Activated naive CD4-positive, alpha-beta T cell treated with anti-CD3 and anti-CD28 coated beads, Interleukin-2, amount 50 U/mL, for 72 hours (primary cell): ENCODE results near the gene ZNF232. TPM values are rescaled to one million over a fixed set of nuclear protein-coding genes. Genes with fewer than 3 reads are reported as not detected.
A peak's percentile ranks its signal among the peaks of the same experiment; 100 is the strongest.
"Not testable (repeated sequence)": the region's sequence is repeated elsewhere in the genome, so short reads cannot be mapped to it uniquely, and the experiment has no call there.

Source experiments
- ATAC-seq, 2 donors: fragments of 150-1000 bp; cut with Tn5 transposase; 2 replicates each; pipeline ENCODE4 v1.10.0; 2021; ENCODE audit warnings: mild to moderate bottlenecking in 2 of 2, moderate library complexity in 2 of 2
- DNase-seq, 2 donors: peaks; one replicate each; pipeline ENCODE4 v3.0.0; 2021 to 2022; ENCODE audit warnings: low spot score in 2 of 2
- H3K27ac Mint-ChIP-seq, 2 donors: one replicate each; pipeline ENCODE4 v1.8.0; 2022; ENCODE audit warnings: mild to moderate bottlenecking in 2 of 2, mixed read lengths in 2 of 2
- H3K36me3 Mint-ChIP-seq, 2 donors: one replicate each; pipeline ENCODE4 v1.8.0; 2022; ENCODE audit warnings: mixed read lengths in 2 of 2
- H3K9me3 Mint-ChIP-seq, 2 donors: one replicate each; pipeline ENCODE4 v1.8.0; 2022; ENCODE audit warnings: mixed read lengths in 2 of 2
- total RNA-seq, 2 donors: library from RNA; stranded (reverse); gene quantifications; one replicate each; pipeline ENCODE4 v1.2.3, GENCODE V29; 2022

Gene ZNF232
- total RNA-seq, 2 donors from 2014 or later, result 15.5 to 19.2 TPM

DNA sequence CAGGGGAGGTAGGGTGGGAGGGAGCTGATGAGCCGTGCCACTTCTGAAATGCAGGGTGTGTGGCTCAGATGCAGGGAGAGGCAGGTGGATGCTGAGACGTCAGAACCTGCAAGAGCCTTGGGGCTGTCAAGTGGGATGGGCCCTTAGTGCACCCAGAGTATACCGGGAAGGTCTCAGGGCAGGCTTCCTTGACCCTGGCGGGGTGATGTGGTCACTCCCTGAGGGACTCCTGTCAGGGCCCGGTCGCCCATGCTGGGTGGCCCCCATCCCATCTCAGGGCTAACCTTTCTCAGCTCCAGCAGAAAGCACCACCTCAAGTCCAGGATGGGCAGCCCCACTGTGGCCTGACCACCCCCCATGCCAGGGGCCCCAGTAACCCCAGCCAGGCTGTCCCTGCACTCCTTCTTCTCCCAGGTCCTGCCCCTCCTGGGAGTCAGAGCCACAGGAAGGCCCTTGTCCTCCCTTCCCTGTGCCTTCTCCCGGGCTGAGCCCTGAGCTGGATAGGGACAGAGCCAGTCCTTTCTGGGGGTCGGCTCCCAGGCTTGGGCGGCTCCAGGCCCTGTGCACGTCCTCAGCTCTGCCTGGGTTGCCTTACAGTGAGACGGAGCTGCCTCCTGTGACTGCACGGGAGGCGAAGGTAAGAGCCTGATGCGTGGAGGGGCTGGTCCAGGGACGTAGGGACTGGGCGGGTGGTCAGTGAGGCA is 20.3 kb upstream of the ZNF232 start:
- peak in 1 of 2 donors; percentile 45 for DNase-seq
- H3K27ac Mint-ChIP-seq, H3K36me3 Mint-ChIP-seq, H3K9me3 Mint-ChIP-seq, ATAC-seq: not testable (repeated sequence)

DNA sequence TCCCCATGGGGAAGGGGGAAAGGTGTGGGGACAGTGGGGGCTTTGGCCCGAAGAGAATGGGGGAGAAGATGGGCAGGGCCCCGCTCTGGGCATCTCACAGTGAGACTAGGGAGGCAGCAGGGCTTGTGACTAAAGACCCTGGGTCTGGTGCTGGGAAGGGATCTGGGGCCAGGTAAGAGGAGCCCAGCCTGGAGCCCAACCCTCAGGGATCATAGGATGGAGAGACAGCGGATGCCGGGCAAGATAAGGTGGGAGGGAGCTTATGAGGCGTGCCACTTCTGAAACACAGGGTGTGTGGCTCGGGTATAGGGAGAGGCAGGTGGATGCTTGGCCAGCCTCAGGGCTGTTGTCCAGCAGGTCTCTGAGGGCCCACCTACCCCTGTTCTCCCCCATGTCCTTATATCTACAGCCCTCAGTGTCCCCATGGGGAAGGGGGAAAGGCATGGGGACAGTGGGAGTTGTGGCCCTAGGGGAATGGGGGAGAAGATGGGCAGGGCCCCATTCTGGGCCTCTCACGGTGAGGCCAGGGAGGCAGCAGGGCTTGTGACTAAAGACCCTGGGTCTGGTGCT is 19.6 kb upstream of the ZNF232 start:
- Mint-ChIP-seq H3K9me3 (no peaks in the 10 kb centered on the region), H3K36me3 (no peaks in the 10 kb centered on the region), H3K27ac (no peak overlapping the region)
- no peak for ATAC-seq
- DNase-seq, result peak in 1 of 2 donors; percentile 50

DNA sequence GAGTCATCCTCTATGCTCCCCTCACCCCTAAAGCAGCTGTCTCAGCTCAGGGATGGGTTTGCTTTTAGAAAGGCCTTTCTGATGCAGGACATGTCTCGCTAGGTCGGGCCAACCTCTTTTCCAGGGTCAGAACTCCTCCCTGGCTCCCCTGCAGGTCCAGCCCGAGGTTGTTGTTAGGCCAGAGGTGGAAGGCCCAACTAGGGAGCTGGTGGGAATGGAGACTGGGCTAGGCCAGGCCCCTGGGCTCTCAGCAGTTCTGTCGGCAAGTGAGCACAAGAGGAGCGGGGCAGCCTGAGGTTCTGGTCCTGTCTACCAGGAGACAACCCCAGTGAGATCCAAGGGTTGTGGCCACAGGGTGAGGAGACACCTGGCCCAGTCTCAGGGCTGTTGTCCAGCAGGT is 19.0 kb upstream of the ZNF232 start:
- H3K36me3 Mint-ChIP-seq, H3K27ac Mint-ChIP-seq, H3K9me3 Mint-ChIP-seq, ATAC-seq: not testable (repeated sequence)
- DNase-seq, result peak in 1 of 2 donors; percentile 38

DNA sequence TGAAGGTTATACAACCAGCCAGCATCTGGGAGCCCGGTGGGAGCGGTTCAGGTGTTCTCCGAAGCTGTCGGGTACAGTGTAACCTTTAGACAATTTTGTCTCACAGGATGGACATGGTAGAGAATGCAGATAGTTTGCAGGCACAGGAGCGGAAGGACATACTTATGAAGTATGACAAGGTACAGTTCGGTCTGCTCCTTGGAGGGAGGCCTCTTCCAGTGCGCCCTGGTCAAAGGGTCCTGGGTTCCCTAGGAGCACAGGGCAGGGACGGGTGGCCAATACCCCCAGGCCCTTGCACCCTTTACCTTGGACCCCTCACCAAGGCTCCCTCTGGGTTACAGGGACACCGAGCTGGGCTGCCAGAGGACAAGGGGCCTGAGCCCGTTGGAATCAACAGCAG is 18.6 kb upstream of the ZNF232 start:
- ATAC-seq, DNase-seq, H3K9me3 Mint-ChIP-seq, H3K36me3 Mint-ChIP-seq, H3K27ac Mint-ChIP-seq: not testable (repeated sequence)

DNA sequence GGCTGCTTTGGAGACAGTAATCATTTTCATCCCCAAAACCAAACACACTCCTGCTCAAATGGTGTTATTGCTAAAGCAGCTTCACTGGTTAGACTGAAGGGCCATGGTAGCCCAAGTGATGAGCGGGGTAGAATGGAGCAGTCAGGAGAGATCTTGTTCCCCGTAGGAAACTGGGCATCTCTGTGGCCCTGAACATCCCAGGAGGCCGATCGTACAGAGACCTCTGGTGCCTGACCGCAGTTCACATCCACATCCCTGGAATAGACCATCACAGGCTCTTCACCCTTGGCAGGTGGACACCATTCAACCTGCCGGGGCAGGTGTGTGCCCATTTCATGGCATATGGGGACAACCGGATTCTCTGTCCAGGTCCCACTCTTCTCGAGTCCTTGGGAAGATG is 18.1 kb upstream of the ZNF232 start:
- not testable (repeated sequence) for ATAC-seq, H3K36me3 Mint-ChIP-seq, H3K9me3 Mint-ChIP-seq, H3K27ac Mint-ChIP-seq
- peak in 1 of 2 donors; percentile 48 for DNase-seq

DNA sequence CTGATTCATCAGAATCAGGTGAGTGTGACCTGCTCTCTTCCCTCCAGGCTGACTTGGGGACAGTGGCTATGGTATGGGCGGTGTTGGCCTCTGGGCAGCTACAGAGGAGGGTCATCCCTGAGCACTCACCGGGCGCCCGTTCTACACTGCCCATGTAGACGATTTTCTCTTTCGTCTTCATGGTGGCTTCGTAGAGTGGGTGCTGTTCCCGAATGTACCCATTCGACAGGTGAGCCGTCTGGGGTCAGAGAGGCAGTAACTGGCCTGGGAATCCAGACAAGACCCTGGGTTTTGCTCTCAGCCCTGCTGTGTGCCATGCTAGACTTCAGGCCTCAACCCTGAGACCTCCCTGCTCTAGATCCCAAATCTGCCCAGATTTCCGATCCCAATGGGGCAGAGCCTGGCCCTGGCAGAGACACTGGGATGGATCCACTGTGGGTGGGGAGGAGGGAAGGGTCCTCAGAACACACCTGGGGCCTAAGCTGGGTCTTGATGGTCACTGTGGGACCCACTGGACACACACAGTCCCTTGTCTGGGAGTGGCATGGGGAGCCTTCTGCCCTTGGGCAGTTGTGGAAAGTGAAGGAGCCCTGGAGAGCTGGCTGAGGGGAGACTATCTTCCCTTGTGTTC is 17.3 kb upstream of the ZNF232 start:
- Mint-ChIP-seq H3K36me3 (no peaks in the 10 kb centered on the region), H3K27ac (no peak overlapping the region), H3K9me3 (no peaks in the 10 kb centered on the region)
- ATAC-seq, result no peak
- DNase-seq, result no peak

DNA sequence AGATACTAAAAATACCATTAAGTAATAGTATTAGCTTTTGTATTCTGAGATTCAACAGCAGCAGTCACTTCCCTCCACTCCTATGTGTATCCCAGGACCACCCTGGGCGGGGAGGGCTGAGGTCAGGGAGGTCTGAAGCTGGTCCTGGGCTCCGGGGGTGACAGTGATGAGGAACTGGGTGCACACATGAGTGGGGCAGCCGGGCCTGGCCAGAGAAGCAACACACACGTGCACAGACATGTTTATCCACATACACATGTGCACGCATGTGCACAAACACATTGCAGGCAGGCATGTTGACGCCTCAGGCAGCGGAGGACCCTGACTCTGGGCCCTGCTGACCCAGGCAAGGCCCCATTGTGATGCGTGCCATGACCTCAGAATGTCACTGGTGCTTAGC is 16.7 kb upstream of the ZNF232 start:
- H3K36me3 Mint-ChIP-seq, H3K27ac Mint-ChIP-seq, H3K9me3 Mint-ChIP-seq, ATAC-seq, DNase-seq: not testable (repeated sequence)

DNA sequence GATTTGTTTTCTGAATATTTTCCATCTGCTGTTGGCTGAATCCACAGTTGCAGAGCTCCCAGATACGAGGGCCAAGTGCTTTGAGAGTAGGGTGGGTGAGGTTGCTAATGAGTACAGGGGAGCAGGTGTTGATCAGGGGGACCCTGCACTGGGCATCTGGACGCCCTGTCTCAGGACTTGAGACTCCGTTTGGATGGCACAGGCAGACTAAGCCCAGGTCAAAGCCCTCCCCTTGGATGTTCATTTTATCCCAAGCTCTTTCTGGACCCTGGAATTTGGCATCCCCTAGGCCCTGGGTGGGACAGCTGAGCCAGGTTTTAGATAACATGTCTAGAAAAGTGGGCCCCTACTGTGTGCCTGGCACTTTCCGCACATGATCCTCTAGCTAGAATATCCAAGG is 16.2 kb upstream of the ZNF232 start:
- ATAC-seq (no peak), DNase-seq (no peak)
- no peaks in the 10 kb centered on the region for H3K36me3 Mint-ChIP-seq
- no peak overlapping the region for H3K27ac Mint-ChIP-seq
- no peaks in the 10 kb centered on the region for H3K9me3 Mint-ChIP-seq

DNA sequence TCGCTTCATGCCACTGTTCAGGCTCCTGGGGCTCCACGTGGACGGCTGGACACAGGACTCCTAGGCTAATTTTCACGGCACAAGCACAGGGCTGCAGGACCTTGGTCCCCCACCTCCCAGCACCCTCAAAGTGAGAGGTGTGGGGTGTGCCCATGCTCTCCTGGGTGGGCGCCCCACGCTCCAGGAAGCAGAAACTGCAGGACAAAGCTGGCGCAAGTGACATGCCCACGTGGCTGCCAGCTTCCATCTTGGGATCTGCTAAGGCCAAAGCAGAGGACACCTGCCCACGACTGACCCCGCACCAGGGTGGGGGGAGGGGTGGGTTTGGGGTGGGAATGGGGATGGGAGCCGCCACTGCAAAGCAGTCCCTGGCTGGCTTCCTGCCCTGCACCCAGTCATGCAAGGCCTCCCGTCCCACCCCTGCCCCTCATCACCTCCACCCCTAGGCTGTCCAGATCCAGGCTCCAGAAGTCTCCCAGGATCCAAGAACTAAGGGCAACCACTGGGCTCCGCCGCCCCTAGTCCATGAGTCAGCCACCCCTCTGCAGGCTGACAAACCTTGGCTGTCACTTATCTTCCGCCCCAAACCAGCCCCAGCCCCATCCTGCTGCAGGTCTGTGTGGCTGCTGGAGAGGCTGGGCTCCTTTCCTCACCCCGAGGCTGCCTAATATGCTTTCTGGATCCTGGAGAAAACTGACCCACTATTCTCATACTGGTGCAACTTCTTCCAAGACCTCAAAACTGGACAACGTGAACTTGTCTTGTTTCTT is 15.2 kb upstream of the ZNF232 start:
- ATAC-seq, result no peak
- Mint-ChIP-seq H3K27ac (no peak overlapping the region), H3K36me3 (no peaks in the 10 kb centered on the region), H3K9me3 (no peaks in the 10 kb centered on the region)
- DNase-seq, result no peak

DNA sequence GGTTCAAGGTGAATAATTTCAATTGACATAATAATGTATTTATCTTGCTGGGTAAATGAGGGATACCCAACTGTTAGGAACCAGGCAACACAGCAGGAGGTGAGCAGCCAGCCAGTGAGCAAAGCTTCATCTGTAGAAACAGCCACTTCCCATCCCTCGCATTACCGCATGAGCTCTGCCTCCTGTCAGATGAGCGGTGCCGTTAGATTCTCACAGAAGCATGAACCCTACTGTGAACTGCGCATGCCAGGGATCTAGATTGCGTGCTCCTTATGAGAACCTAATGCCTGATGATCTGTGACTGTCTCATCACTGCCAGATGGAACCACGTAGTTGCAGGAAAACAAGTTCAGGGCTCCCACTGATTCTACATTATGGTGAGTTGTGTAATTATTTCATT is 13.2 kb upstream of the ZNF232 start:
- not testable (repeated sequence) for H3K36me3 Mint-ChIP-seq, DNase-seq, H3K27ac Mint-ChIP-seq, ATAC-seq, H3K9me3 Mint-ChIP-seq

DNA sequence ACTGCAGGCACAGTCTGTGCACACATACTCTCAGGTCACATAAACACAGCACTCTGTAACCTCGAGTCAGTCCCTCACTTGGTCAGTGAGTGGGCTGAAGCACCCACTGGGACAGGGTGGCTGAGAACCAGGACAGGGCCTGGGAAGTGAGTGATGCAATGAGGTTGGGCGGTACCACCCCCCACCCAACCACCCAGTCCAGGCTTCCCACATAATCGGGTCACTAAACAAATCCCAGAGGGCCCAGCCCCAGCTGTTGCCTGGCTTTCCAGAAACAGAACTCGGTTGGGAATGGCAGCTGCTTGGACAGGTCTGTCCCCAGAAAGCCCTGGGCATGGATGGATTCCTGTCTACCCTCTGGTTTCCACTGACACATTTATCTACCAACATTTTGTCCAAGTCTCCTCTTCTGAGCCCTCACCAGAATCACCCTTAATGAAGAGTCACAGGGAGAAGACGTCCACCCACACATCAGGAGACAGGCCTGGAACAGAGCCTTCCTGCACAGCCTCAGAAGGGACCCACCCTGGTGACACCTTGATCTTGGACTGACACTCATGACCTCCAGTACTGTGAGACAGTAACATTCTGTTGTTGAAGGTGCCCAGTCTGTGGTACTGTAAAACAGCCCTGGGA is 12.6 kb upstream of the ZNF232 start:
- ATAC-seq, result not testable (repeated sequence)

DNA sequence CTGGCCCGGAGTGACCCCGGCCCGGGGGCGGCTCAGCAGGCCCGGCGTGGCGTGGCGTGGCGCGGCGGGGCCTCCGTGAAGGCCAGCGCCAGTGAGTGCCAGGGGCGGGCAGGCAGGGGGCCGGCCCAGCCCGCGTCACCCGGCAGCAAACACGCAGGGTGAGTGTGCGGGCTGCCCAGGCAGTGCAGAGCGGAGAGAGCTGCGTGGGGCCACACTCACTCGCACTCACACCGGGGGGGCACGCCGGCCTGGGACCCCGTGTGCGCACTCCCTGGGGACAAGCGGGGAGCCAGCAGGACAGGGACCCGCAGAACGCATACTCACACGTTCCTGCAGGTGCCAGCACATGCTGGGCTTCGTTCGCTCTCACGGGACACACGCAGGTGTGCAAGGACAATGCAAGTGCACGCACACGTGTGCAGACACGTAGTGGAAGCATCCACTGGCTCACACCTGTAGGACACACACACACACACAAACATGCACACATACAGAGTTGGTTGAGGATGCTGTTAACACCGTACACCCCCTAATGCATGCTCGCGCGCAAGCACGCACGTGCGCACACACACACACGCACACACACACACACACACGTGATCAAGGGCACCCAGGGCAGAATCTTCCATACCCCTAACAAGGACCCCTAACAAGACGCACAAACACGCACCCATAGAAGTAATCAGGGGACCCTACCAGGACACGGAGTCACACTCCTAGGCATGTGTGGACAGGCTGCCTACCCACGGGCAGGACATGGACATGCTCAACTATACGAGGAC is 11.9 kb upstream of the ZNF232 start:
- DNase-seq, result no peak
- Mint-ChIP-seq H3K27ac (no peak overlapping the region), H3K36me3 (no peaks in the 10 kb centered on the region), H3K9me3 (no peaks in the 10 kb centered on the region)
- ATAC-seq, result peak in 1 of 2 donors; percentile 9

More for the DNA sequence above, 12.6 kb upstream of the ZNF232 start:
- not testable (repeated sequence) for DNase-seq, H3K27ac Mint-ChIP-seq, H3K9me3 Mint-ChIP-seq, H3K36me3 Mint-ChIP-seq

DNA sequence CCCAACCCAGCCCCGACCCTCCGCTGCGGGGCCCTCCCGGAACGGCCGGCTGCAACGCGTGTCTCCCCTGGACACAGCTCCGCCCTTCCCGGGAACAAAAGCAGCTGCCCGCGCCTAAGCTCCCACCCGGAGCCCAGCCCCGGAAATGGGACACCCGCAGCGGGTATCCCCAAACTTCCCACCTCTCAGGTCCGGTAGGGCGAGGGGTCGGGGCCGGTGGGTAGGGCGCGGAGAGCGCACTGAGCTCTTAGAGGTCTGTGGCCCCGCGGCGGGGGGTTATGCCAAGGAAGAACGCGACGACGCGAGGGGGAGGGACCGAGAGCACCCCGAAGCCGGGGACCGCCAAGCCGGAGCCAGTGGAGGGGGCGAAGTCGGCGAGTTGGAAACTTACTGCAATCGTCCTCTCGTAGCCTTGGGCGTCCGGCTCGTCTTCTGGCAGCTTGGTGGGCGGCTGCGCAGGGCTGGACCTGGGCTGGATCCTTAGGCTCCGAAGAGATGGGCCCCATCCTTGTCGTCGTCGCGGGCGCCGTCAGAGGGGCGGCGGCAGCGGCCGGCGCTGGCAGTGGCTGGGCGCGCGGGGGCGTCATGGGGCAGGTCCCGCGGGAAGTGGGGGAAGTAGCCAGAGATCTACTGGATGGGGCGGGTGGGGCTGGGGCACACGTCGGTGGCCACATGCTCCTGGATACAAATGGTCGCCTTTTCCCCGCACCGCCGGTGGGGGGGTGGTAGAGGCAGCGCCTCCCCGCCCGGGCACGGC is 11.1 kb upstream of the ZNF232 start:
- Mint-ChIP-seq H3K9me3 (no peaks in the 10 kb centered on the region), H3K27ac (no peak overlapping the region), H3K36me3 (no peaks in the 10 kb centered on the region)
- ATAC-seq (peak; percentile 45 to 49), DNase-seq (peak in 1 of 2 donors; percentile 52)

DNA sequence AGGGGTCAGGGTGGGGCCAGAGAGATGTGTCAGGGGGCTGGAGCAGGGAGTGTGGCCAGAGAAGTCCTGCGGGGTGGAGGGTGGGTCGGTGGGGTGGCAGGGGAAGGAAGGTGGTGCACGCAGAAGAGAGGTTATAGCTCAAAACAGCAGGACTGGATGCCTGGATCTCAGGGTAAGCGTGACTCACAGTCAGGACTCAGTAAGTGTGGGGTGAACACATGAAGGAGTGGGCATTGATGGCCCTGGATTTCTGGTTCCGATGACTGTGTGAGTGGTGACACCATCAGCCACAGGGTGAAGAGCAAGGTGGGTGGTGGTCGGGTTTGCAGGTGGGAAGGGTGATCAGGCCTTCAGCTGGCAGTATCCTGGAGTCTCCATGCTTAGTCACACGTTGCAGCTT is 10.4 kb upstream of the ZNF232 start:
- not testable (repeated sequence) for ATAC-seq, H3K27ac Mint-ChIP-seq, H3K36me3 Mint-ChIP-seq, H3K9me3 Mint-ChIP-seq
- DNase-seq, result peak in 1 of 2 donors; percentile 41

DNA sequence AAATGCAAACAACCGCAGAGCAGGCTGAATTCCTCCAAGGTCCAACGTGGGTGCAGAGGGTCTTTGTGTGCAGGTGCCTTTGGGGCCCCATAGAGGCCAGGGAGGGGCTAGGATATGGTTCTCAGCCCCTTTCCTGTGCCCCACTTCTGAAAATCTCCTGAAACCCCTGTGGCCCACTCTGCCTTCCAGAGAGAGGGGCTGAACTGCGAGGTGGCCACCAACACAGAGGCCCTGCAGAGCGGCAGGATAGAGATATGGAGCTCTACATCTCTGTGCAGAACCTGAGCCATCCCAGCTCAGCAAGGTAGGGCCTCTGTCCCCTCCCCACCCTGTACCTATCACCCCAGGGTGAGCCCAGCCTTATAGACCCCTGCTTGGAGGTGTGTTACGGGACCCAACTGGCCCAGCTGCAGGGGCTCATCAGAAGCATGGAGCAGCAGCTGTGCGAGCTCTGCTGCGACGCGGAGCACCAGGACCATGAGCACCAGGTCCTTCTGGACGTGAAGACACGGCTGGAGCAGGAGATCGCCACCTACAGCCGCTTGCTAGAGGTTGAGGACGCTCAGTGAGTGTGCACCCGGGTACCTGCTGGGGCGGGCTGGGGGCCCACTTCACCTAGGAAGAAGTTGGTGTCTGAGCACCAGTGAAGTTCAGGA is 9.6 kb upstream of the ZNF232 start:
- peak in 1 of 2 donors; percentile 46 for DNase-seq
- Mint-ChIP-seq H3K27ac (no peak overlapping the region), H3K9me3 (no peaks in the 10 kb centered on the region), H3K36me3 (peaks cover 3 to 6% of the 10 kb centered on the region in 2 donors)
- no peak for ATAC-seq
